ENCODE measurements around the gene FMR1NB.

The FMR1NB gene, protein sequence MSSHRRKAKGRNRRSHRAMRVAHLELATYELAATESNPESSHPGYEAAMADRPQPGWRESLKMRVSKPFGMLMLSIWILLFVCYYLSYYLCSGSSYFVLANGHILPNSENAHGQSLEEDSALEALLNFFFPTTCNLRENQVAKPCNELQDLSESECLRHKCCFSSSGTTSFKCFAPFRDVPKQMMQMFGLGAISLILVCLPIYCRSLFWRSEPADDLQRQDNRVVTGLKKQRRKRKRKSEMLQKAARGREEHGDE

DNA sequence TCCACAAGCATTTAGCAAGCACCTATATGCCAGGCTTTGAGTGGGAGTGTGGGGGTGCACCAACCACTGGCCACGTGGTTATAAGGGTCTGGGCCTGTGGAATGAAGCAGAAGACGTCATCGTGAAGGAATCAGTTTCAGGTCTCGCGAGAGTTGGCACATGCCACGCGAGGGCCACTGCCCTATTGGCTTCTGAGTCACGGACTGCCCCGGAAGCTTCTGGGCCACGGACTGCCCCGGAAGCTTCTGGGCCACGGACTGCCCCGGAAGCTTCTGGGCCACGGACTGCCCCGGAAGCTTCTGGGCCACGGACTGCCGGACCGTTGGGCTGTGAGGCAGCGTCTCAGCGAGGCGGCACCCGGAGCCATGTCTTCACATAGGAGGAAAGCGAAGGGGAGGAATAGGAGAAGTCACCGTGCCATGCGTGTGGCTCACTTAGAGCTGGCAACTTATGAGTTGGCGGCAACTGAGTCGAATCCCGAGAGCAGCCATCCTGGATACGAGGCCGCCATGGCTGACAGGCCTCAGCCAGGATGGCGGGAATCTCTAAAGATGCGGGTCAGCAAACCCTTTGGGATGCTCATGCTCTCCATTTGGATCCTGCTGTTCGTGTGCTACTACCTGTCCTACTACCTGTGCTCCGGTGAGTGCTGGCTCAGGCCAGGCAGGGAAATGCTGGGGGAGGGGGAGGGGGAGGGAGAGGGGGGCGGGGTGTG lies at the start of gene FMR1NB:
TSS of gene FMR1NB (plus strand) at position 300 of the 715 bp plus-strand sequence. CDS start at position 366, 66 bp downstream.
- Histone ChIP-seq H3K36me3 (ENCODE audit: insufficient read depth, low read length) (no peaks in the 10 kb centered on the region), H2AFZ (ENCODE audit: low read depth, low read length) (no peak within 1 kb of the TSS), H3K27me3 (ENCODE audit: insufficient read depth, low read length, poor library complexity) (no peaks in the 10 kb centered on the region), H3K9ac (ENCODE audit: low read depth, low read length) (no peak within 1 kb of the TSS), H4K20me1 (ENCODE audit: insufficient read depth, low read length) (no peaks in the 10 kb centered on the region), H3K79me2 (ENCODE audit: insufficient read depth, low read length) (no peaks in the 10 kb centered on the region), H3K4me1 (ENCODE audit: insufficient read depth, low read length) (no peaks in the 10 kb centered on the region), H3K9me3 (ENCODE audit: insufficient read depth, low read length, severe bottlenecking) (no peaks in the 10 kb centered on the region), H3K27ac (ENCODE audit: low read length) (no peak within 1 kb of the TSS), H3K4me3 (ENCODE audit: low read depth in 1 of 2, low read length in 2 of 2) (no peak within 1 kb of the TSS), H3K4me2 (ENCODE audit: insufficient read depth, low read length) (no peak within 1 kb of the TSS)
- DNase-seq (no peak), ATAC-seq (ENCODE audit: insufficient read depth, low read depth) (no peak)
- no peak for TF ChIP-seq EZH2 (IDR thresholded peaks at IDR 0.05; ENCODE audit: borderline replicate concordance, low read depth, low read length, severe bottlenecking)
- TF ChIP-seq, protein P1, sequence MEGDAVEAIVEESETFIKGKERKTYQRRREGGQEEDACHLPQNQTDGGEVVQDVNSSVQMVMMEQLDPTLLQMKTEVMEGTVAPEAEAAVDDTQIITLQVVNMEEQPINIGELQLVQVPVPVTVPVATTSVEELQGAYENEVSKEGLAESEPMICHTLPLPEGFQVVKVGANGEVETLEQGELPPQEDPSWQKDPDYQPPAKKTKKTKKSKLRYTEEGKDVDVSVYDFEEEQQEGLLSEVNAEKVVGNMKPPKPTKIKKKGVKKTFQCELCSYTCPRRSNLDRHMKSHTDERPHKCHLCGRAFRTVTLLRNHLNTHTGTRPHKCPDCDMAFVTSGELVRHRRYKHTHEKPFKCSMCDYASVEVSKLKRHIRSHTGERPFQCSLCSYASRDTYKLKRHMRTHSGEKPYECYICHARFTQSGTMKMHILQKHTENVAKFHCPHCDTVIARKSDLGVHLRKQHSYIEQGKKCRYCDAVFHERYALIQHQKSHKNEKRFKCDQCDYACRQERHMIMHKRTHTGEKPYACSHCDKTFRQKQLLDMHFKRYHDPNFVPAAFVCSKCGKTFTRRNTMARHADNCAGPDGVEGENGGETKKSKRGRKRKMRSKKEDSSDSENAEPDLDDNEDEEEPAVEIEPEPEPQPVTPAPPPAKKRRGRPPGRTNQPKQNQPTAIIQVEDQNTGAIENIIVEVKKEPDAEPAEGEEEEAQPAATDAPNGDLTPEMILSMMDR (IDR thresholded peaks at IDR 0.05; ENCODE audit: borderline replicate concordance, extremely low read depth, low read length, poor library complexity, severe bottlenecking) = no peak

DNA sequence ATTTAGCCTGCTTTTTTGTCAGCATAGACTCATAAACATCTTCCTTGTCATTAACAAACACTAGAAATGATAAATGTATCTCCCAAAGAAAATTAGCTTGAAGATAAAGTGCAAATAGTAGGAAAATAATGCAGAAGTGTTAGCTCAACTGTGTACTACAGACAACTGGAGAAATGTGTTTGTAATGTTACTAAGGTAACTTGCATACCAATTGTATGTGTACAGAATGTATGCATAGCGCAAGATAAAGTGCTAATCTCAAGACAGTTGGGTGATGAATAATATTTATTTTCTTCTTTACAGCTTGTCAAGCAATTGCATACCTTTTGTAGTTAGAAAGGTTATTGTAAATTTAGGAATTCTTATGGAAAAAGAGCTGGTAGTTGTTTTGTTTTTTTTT lies 47.3 kb upstream of the FMR1NB start:
- no peaks in the 10 kb centered on the region for H3K9me3 ChIP-seq (ENCODE audit: insufficient read depth, low read length, severe bottlenecking)
- TF ChIP-seq, protein P1 (IDR thresholded peaks at IDR 0.05; ENCODE audit: borderline replicate concordance, extremely low read depth, low read length, poor library complexity, severe bottlenecking) = no peak
- TF ChIP-seq EZH2 (IDR thresholded peaks at IDR 0.05; ENCODE audit: borderline replicate concordance, low read depth, low read length, severe bottlenecking) = no peak
- peaks cover 79% of the 10 kb centered on the region for H3K36me3 ChIP-seq (ENCODE audit: insufficient read depth, low read length)

DNA sequence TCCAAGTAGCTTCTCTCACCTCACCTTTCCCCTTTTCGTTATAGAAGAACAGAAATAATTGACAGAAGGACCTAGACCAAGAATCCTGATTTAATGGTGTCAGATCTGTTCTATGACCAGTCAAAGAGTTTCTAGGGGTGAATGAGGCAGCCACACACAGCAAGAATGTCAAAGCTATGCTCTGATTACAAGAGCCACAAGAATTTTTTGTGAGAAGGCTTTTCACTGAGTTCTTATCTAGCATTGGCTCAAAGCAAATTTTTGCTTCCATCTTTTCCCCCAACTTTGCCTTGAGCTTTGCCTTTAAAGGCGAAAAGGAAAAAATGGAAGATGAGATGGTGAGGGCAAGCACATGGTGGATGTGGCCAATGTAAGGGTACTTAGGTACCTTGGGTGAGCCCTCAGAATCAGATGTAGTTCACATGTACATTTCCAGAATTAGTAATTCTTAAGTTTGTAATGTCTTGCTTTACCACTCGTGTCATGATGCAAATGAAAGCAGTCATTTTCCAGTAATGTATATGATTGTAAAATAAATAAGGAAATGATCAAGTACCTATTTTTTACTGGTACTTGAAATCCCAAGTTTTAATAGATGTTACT lies 45.9 kb upstream of the FMR1NB start:
- TF ChIP-seq EZH2 (IDR thresholded peaks at IDR 0.05; ENCODE audit: borderline replicate concordance, low read depth, low read length, severe bottlenecking) = no peak
- TF ChIP-seq, protein P1 (IDR thresholded peaks at IDR 0.05; ENCODE audit: borderline replicate concordance, extremely low read depth, low read length, poor library complexity, severe bottlenecking) = no peak
- no peak overlapping the region for H3K4me2 ChIP-seq (ENCODE audit: insufficient read depth, low read length)
- H3K36me3 ChIP-seq (ENCODE audit: insufficient read depth, low read length) = peaks cover 72% of the 10 kb centered on the region
- no peak overlapping the region for H2AFZ ChIP-seq (ENCODE audit: low read depth, low read length)
- no peak overlapping the region for H3K4me3 ChIP-seq (ENCODE audit: low read depth in 1 of 2, low read length in 2 of 2)
- 0 out of 2 replicates have a peak, but pooled peaks cover 2% of the 10 kb centered on the region for H3K79me2 ChIP-seq (ENCODE audit: insufficient read depth, low read length)
- no peaks in the 10 kb centered on the region for H4K20me1 ChIP-seq (ENCODE audit: insufficient read depth, low read length)
- H3K27ac ChIP-seq (ENCODE audit: low read length) = no peak overlapping the region
- H3K9me3 ChIP-seq (ENCODE audit: insufficient read depth, low read length, severe bottlenecking) = no peaks in the 10 kb centered on the region
- H3K9ac ChIP-seq (ENCODE audit: low read depth, low read length) = no peak overlapping the region
- DNase-seq (no peak), ATAC-seq (ENCODE audit: insufficient read depth, low read depth) (no peak)
- H3K27me3 ChIP-seq (ENCODE audit: insufficient read depth, low read length, poor library complexity) = no peaks in the 10 kb centered on the region
- H3K4me1 ChIP-seq (ENCODE audit: insufficient read depth, low read length) = no peaks in the 10 kb centered on the region

More for the DNA sequence above, 47.3 kb upstream of the FMR1NB start:
- ATAC-seq (ENCODE audit: insufficient read depth, low read depth) = no peak
- H3K4me2 ChIP-seq (ENCODE audit: insufficient read depth, low read length) = no peak overlapping the region
- H3K79me2 ChIP-seq (ENCODE audit: insufficient read depth, low read length) = peaks cover 5% of the 10 kb centered on the region; the same call in 1 of the 2 replicates
- no peaks in the 10 kb centered on the region for H3K27me3 ChIP-seq (ENCODE audit: insufficient read depth, low read length, poor library complexity)
- no peaks in the 10 kb centered on the region for H4K20me1 ChIP-seq (ENCODE audit: insufficient read depth, low read length)
- no peaks in the 10 kb centered on the region for H3K4me1 ChIP-seq (ENCODE audit: insufficient read depth, low read length)
- no peak overlapping the region for H2AFZ ChIP-seq (ENCODE audit: low read depth, low read length)
- no peak overlapping the region for H3K9ac ChIP-seq (ENCODE audit: low read depth, low read length)
- H3K27ac ChIP-seq (ENCODE audit: low read length) = no peak overlapping the region
- H3K4me3 ChIP-seq (ENCODE audit: low read depth in 1 of 2, low read length in 2 of 2) = no peak overlapping the region
- no peak for DNase-seq
